PFSK-1 (cell line): Measurements from ENCODE around the gene GNG4.

Experiments used
- FOXP2 ChIP-seq: optimal IDR thresholded peaks from 2 replicates; pipeline ENCODE3; 2011; ENCODE audit warnings: borderline replicate concordance, control low read depth, inconsistent platforms; ENCODE audit not compliant: insufficient read depth; ENCODE audit errors: extremely low read length, extremely low read depth
- POLR2AphosphoS5 ChIP-seq: IDR thresholded peaks from 2 replicates; pipeline ENCODE4 v1.6.1; 2012; ENCODE audit warnings: low read depth, mild to moderate bottlenecking, control low read depth, low read length, moderate library complexity
- SIN3A ChIP-seq: IDR thresholded peaks from 2 replicates; pipeline ENCODE4 v1.6.1; 2012; ENCODE audit warnings: mild to moderate bottlenecking, low read length, moderate library complexity, borderline replicate concordance; ENCODE audit not compliant: insufficient read depth
- TAF1 ChIP-seq: IDR thresholded peaks from 2 replicates; pipeline ENCODE4 v1.6.1; 2012; ENCODE audit warnings: low read length, control low read depth, borderline replicate concordance; ENCODE audit not compliant: insufficient read depth

GRCh38 chr1:235507623-235508022, 142.0 kb downstream of the GNG4 start:
- TF ChIP-seq TAF1 = no peak
- TF ChIP-seq POLR2AphosphoS5 = no peak
- no peak for TF ChIP-seq SIN3A
- no peak for TF ChIP-seq FOXP2
